DMS 273 treated with DMSO at 0.1 percent for 48 hours (cell line): ENCODE results near the gene SH2B3.

Experiments used
- DNase-seq: peaks from one replicate; lab custom pipeline; 2025; lab: John Stamatoyannopoulos, UW

Gene SH2B3

GRCh38 chr12:111409403-111409779, 3.7 kb downstream of the SH2B3 start:
- no peak for DNase-seq

- no peak for DNase-seq
Observed at GRCh38 chr12:111409780-111410430, 4.2 kb downstream of the SH2B3 start.

DNA sequence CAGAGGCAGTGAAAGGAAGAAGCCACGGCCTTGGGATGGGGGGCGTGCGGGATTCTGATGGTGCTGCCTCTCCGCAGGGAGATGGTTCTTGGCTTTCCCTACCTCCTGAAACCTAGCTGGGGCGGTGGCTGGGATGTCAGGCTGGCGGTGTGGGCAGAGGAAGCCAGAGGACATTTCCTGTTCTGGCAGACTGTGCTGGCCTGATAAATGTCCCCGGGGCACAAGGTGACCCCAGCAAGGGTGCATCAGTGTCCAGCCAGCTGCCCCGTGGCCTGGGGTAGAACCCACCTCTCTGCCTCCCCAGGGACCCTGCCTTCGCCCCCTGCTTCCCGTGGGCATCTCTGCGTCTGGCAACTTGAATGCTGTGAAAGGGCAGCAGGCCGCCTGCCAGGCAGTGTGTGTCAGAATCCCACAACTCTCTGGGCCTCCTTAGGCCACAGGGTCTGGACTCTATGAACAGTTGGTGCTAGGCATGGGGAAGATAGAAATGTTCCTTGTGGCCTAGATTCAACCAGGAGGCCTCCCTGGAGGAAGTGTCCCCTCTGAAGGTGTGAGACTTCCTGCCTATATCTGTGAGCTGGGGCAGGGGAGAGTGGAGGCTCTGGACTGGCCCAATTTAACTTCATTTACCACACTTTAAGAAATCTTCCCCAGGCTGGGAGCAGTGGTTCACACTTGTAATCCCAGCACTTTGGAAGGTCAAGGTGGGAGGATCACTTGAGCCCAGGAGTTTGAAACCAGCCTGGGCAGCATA, 4.9 kb downstream of the SH2B3 start:
- DNase-seq: no peak

GRCh38 chr12:111411185-111411764, 5.6 kb downstream of the SH2B3 start:
- no peak for DNase-seq

GRCh38 chr12:111412007-111412829, 6.5 kb downstream of the SH2B3 start:
- no peak for DNase-seq

DNA sequence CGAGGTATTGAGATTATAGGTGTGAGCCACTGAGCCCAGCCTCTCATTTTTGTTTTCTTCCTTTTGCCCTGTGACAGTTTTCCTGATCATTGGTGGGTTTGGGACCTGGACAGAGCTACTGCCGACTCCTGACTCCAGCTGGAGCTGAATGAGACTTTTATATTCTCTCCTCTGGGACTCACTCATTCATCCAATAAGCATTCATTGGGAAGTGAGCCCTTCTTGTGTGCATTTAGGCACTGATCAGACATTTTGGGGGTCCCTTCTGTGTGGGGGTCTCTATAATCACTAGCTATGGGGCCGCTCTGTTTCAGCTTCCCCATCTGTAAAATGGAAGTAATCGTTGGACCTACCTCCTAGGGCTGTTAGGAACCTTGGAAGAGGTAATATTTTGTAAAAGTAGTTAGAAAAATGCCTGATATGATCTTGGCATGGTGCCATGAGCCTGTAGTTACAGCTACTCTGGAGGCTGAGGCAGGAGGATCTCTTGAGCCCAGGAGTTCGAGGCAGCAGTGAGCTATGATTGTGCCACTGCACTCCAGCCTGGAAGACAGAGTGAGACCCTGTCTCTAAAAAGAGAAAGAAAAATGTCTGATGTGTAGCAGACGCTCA, 7.2 kb downstream of the SH2B3 start:
- no peak for DNase-seq

DNA sequence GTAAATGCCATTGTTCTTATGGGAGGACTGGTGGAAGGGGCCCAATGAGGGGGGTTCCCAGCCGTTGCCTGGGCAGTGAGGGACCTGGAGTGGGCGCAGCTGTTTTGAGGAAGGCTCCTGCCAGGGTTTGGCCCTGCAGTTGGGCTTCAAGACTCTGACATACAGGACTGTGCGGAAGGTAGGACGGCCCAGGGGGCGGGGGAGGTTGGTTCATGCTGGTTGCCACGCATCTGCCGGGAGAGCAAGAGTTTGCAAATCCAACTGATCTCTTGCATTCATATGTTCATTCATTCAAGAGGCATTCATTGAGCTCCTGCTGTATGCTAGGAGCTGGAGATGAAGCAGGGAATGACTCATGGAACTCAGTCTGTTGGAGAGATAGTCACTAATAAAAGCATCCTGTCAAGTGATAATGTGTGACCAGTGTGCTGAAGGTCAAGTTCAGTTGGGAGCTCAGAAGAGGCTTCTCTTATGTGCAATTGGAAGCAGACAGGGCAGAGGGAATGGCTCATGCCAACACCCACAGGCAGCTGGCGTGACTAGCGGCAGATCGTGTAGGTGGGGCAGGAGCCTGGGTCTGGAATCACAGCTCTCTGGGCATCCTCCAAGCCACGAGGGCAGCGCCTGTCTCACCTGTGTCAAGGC, 7.8 kb downstream of the SH2B3 start:
- no peak for DNase-seq

DNA sequence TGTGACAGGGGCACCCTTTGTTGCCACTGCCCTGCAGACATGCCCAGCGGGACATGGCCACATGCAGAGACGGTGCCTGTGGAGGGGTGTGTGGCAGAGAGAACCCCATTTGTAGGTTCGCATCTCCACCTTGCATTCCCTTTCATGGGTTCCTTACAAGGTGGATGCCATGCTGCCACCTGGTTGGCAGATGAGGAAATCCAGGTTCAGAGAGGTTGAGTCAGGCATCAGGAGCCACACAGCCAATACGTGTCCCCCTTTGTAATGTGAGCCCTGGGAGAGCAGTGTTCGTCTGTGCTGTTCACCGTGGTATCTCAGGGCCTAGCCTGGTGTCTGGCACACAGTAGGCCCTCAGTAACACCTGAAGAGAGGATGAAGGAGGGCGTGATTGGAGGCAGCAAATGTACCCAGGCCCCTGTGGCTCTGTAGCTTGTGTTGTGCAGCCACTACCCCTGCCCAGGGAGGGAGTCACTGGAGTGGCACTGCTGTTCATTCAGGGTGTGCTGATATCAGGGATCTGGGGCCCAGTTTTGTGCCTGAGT, 9.1 kb downstream of the SH2B3 start:
- DNase-seq: no peak

DNA sequence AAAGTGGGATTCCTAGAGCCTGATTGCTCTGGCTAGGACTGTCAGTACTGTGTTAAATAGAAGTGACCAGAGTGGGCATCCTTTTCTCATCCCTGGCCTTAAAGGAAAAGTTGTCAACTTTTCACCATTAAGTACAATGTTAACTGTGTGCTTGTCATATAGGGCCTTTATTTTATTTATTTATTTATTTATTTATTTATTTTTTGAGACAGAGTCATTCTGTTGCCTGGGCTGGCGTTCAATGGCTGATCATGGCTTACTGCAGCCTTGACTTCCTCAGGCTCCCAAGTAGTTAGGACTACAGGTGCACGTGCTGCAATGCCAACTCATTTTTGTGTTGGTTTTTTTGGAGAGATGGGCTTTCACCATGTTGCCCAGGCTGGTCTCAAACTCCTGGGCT, 11.6 kb downstream of the SH2B3 start:
- no peak for DNase-seq

DNA sequence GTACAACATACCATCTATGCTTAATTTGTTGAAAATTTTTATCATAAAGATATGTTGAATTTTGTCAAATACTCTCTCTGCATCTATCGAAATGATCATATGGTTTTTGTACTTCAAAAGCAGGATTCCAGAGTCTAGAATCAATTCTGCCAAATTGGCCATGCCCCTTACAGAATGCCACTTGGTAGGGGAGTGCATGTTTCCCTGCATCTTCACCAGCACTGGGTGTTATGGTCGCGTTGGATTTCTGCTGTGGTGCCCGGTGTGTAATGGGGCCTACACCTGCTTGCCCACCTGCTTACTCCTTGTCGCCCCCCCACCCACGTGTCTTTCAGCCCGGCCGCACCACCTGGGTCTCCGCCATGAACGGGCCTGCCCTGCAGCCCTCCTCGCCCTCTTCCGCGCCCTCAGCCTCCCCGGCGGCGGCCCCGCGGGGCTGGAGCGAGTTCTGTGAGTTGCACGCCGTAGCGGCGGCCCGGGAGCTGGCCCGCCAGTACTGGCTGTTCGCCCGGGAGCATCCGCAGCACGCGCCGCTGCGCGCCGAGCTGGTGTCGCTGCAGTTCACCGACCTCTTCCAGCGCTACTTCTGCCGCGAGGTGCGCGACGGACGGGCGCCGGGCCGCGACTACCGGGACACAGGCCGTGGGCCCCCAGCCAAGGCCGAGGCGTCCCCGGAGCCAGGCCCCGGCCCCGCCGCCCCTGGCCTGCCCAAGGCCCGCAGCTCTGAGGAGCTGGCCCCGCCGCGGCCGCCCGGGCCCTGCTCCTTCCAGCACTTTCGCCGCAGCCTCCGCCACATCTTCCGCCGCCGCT, 12.3 kb downstream of the SH2B3 start:
- DNase-seq: no peak

DNA sequence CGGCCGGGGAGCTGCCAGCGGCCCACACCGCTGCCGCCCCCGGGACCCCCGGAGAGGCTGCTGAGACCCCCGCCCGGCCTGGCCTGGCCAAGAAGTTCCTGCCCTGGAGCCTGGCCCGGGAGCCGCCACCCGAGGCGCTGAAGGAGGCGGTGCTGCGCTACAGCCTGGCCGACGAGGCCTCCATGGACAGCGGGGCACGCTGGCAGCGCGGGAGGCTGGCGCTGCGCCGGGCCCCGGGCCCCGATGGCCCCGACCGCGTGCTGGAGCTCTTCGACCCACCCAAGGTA, 12.8 kb downstream of the SH2B3 start:
- DNase-seq: no peak

- DNase-seq: no peak
Observed at GRCh38 chr12:111419784-111420183, 14.1 kb downstream of the SH2B3 start.

DNA sequence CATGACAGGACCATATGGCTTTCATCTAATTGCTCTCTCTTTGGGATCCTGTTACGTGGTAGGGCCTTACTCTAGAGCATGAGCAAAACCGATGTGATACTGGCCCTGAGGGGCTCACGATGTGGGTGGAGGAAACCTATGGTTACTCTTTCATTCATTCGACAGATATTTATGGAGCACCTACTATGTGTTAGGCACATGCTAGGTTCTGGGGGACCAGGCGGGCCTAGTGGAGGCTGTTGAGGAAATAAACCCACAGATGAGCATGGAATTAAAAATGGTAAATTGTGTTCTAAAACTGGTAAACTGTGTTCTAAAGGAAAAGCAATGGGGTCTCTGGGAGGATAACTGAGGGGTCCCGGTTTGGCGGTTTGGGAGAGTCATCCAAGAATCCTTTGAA, 14.8 kb downstream of the SH2B3 start:
- DNase-seq: no peak

GRCh38 chr12:111424189-111424792, 18.6 kb downstream of the SH2B3 start:
- DNase-seq: no peak

DNA sequence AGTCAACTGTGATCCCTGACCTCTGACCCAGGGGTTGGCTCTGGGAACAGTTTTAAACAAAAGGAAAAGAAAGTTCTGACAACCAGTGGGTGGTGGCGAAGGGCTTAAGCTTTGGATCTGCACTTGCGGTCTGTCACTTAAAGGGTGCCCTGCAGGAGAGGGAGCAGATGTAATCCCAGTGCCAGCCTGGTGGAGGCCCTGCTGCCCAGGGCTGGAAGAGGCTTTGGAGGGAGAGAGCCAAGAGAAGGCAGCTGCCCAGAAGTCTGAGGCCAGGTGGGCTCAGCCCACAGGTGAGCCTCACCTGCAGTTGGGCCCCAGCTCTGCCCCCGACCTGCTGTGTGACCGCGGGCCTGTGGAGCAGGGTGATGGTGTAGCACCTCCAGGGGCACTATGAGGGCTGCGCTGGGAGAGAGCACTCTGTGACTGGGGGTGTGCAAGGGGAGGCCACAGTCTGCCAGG, 19.1 kb downstream of the SH2B3 start:
- no peak for DNase-seq

DNA sequence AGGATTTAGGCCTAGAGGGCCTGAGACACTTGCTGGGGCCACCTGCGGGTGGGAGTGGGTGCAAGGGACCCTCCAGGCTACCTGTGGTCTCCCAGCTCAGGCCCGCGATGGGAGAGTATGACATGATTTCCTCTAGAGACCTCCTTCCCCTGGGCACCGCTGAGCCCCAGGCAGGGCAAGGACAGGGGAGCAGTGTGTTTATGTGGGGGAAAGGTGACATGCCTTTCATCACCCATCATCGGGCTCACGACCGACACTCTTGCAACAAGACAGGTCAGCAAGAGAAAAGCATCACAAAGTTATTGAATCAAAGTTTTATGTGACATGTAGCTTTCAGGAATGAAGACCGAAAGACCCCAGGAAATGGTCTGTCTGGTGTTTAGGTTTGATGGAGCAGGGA, 19.9 kb downstream of the SH2B3 start:
- DNase-seq: no peak

GRCh38 chr12:111426344-111427185, 20.8 kb downstream of the SH2B3 start:
- no peak for DNase-seq

DNA sequence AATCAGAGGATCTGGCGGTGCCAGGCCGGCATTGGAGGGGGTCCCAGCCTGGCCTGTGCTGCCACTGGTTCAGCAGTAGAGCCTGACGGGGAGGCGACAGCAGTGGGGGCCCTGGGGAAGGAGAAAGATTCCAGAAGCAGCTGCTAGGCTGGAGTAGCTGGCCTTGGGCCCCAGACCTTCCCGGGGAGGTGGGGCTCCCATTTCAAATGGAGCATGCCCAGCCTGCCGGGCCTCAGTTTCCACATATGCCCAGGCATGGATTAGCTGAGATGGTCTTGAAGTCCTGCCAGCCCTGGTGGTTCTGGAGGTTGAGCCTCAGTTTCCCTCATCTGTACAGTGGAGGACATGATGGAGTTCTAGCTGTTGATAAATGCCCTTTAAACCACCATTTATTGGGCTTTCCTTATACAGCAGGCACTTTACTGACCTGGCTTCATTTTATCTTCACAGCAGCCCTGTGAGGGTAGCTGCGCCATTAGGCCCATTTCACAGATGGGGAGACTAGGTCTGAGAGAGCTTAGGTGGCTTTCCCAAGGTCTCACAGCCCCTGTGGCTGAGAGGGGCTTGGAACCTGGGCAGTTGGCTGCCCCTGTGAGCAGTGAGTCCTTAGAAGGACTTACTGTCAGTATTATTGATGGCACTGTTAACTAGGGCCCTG, 21.8 kb downstream of the SH2B3 start:
- DNase-seq: no peak
